Measurements from ENCODE around the gene TAOK1.
"Not testable (repeated sequence)": the region's sequence is repeated elsewhere in the genome, so short reads cannot be mapped to it uniquely, and the experiment has no call there.

The TAOK1 gene

GRCh38 chr17:29389982-29390850 lies at the start of gene TAOK1:
Gene TAOK1, plus strand, starts transcription at chr17:29390363. Its CDS starts 61,186 bp downstream, at chr17:29451549.
- H3K4me3 ChIP-seq (ENCODE audit: low read depth, low read length), result peak within 1 kb of the TSS; percentile 77
- no peak for TF ChIP-seq CTCF (IDR thresholded peaks at IDR 0.05; ENCODE audit: low read depth, low read length)

- H3K4me3 ChIP-seq (ENCODE audit: low read depth, low read length), result no peak overlapping the region
- TF ChIP-seq CTCF (IDR thresholded peaks at IDR 0.05; ENCODE audit: low read depth, low read length), result no peak
Measured at GRCh38 chr17:29341726-29342125, 48.4 kb upstream of the TAOK1 start.

GRCh38 chr17:29342158-29342765 lies 47.9 kb upstream of the TAOK1 start:
- H3K4me3 ChIP-seq (ENCODE audit: low read depth, low read length), result no peak overlapping the region
- TF ChIP-seq CTCF (IDR thresholded peaks at IDR 0.05; ENCODE audit: low read depth, low read length), result no peak

GRCh38 chr17:29344201-29344856 lies 45.8 kb upstream of the TAOK1 start:
- no peak overlapping the region for H3K4me3 ChIP-seq (ENCODE audit: low read depth, low read length)
- no peak for TF ChIP-seq CTCF (IDR thresholded peaks at IDR 0.05; ENCODE audit: low read depth, low read length)

- H3K4me3 ChIP-seq (ENCODE audit: low read depth, low read length), result no peak overlapping the region
- no peak for TF ChIP-seq CTCF (IDR thresholded peaks at IDR 0.05; ENCODE audit: low read depth, low read length)
Measured at GRCh38 chr17:29345066-29345465, 45.1 kb upstream of the TAOK1 start.

- H3K4me3 ChIP-seq (ENCODE audit: low read depth, low read length), result not testable (repeated sequence)
Measured at GRCh38 chr17:29345470-29345869, 44.7 kb upstream of the TAOK1 start.

GRCh38 chr17:29346462-29346861 lies 43.7 kb upstream of the TAOK1 start:
- no peak for TF ChIP-seq CTCF (IDR thresholded peaks at IDR 0.05; ENCODE audit: low read depth, low read length)
- no peak overlapping the region for H3K4me3 ChIP-seq (ENCODE audit: low read depth, low read length)
